ENCODE results near the gene GOLGA8G.
"Not testable (repeated sequence)": the region's sequence is repeated elsewhere in the genome, so short reads cannot be mapped to it uniquely, and the experiment has no call there.

GRCh38 chr15:28508217-28508889 lies 24.4 kb downstream of the GOLGA8G start:
- TF ChIP-seq CTCF (IDR thresholded peaks at IDR 0.05; ENCODE audit: low read depth, low read length); EZH2phosphoT487 (IDR thresholded peaks at IDR 0.05; ENCODE audit: low read depth): not testable (repeated sequence)
